Neural cell (in vitro differentiated cells): ENCODE data around the gene CLSTN1.

Experiments
- POLR2AphosphoS5 ChIP-seq: IDR thresholded peaks from 2 replicates; pipeline ENCODE4 v1.6.1; 2012
- TF ChIP-seq, protein P1 (sequence below): fragments of 450-650 bp; IDR thresholded peaks from 2 replicates; pipeline ENCODE4 v1.5.1; 2014; ENCODE audit warnings: antibody characterized with exemption, mild to moderate bottlenecking, moderate library complexity; ENCODE audit not compliant: poor library complexity, severe bottlenecking

DNA sequence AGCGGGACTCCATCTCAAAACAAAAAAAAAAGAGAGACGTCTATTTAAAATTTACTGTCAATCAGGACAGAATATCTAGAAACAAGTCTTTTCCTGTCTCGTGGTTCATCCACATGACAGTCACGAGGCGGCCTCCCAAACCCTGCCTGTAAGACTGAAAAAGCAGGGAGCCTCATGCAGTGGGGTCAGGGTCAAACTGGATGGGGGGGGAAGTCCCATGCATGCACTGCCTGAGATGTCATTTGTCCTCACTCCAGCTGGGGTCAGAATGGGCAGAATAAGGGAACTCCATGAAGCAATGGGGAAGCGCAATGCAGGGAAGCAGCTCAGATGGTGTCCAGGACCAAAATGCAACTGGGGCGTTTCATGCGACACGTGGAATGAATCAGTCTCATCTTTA, 86.7 kb downstream of the CLSTN1 start:
- TF ChIP-seq POLR2AphosphoS5 = no peak
- TF ChIP-seq, protein P1, sequence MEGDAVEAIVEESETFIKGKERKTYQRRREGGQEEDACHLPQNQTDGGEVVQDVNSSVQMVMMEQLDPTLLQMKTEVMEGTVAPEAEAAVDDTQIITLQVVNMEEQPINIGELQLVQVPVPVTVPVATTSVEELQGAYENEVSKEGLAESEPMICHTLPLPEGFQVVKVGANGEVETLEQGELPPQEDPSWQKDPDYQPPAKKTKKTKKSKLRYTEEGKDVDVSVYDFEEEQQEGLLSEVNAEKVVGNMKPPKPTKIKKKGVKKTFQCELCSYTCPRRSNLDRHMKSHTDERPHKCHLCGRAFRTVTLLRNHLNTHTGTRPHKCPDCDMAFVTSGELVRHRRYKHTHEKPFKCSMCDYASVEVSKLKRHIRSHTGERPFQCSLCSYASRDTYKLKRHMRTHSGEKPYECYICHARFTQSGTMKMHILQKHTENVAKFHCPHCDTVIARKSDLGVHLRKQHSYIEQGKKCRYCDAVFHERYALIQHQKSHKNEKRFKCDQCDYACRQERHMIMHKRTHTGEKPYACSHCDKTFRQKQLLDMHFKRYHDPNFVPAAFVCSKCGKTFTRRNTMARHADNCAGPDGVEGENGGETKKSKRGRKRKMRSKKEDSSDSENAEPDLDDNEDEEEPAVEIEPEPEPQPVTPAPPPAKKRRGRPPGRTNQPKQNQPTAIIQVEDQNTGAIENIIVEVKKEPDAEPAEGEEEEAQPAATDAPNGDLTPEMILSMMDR = no peak
